Omental fat pad (tissue), 4 donors: ENCODE data around the gene FOXD1. TPM values are rescaled to one million over a fixed set of nuclear protein-coding genes. Genes with fewer than 3 reads are reported as not detected.
"Not testable (repeated sequence)": the region's sequence is repeated elsewhere in the genome, so short reads cannot be mapped to it uniquely, and the experiment has no call there.

Experiments used
- ATAC-seq: fragments of 150-250 bp; one replicate; pipeline ENCODE4 v1.9.1; 2016; ENCODE audit warnings: mild to moderate bottlenecking, moderate library complexity; ENCODE audit not compliant: low FRiP score
- DNase-seq: peaks from one replicate; pipeline ENCODE4 v3.0.0-alpha.2; 2019; ENCODE audit warnings: low spot score
- total RNA-seq, 4 donors: library from RNA; depleted of rRNA; stranded (reverse); fragments of >200 nt; gene quantifications; one replicate each; pipeline ENCODE4 v1.1.0, GENCODE V29; 2016
- TF ChIP-seq, protein P1 (sequence below), 3 donors: fragments of 450-650 bp; IDR thresholded peaks; one replicate each; pipeline ENCODE4 v1.5.1; 2016 to 2017; ENCODE audit warnings: antibody characterized with exemption in 3 of 3, mild to moderate bottlenecking in 3 of 3, moderate library complexity in 2 of 3

FOXD1 gene
- total RNA-seq, 4 donors from 2014 or later = 0.63 TPM; not detected in 3

DNA sequence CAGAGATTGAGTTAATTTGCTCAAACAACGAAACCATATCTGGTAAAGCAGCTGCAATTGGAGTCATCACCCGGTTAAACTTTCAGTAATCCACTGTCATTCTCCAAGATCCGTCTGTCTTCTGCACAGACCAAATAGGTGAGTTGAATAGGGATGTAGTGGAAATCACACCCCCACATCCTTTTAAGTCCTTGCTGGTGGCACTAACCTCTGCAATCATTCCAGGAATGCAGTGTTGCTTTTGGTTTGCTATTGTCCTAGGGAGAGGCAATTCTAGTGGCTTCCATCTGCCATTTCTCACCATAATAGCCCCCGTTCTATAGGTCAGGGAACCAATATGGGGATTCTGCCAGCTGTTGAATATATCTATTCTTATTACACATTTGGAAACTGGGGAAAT is 35.1 kb upstream of the FOXD1 start:
- no peak for DNase-seq
- TF ChIP-seq, protein P1, sequence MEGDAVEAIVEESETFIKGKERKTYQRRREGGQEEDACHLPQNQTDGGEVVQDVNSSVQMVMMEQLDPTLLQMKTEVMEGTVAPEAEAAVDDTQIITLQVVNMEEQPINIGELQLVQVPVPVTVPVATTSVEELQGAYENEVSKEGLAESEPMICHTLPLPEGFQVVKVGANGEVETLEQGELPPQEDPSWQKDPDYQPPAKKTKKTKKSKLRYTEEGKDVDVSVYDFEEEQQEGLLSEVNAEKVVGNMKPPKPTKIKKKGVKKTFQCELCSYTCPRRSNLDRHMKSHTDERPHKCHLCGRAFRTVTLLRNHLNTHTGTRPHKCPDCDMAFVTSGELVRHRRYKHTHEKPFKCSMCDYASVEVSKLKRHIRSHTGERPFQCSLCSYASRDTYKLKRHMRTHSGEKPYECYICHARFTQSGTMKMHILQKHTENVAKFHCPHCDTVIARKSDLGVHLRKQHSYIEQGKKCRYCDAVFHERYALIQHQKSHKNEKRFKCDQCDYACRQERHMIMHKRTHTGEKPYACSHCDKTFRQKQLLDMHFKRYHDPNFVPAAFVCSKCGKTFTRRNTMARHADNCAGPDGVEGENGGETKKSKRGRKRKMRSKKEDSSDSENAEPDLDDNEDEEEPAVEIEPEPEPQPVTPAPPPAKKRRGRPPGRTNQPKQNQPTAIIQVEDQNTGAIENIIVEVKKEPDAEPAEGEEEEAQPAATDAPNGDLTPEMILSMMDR (IDR thresholded peaks at IDR 0.05) = no peak
- no peak for ATAC-seq

DNA sequence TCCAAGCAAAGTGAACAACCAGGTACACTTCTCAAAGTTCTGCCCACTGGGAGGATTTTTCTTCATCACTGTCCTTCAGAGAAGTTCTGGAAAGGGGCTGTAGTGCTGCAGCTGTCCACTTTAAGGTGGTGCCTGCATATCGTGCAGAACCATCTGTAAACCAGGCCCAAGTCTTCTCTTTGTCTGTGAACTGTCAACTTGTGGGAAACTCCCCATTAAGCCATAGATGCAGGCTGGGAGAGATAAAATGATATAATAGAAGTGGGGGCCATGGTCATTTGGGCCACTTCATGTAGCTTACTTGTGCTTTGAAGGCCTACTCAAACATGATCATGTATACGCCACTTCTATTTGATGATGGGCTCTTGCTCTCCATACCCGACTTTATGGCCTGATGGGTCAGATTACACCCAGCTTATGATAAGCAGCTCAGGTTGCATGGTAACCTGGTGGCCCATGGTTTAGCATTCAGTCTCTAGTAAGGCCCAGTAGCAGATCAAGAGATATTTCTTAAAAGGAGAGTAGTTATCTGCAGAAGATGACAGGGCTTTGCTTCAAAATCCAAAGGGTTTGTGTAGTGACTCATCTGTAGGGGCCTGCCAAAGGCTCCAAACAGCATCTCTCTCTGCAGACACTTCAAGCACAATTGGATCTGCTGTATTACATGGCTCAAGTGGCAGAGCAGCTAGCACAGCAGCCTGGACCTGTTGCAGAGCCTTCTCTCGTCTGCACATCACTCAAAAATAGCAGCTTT is 34.0 kb upstream of the FOXD1 start:
- TF ChIP-seq, protein P1 (IDR thresholded peaks at IDR 0.05) = no peak
- DNase-seq = no peak

DNA sequence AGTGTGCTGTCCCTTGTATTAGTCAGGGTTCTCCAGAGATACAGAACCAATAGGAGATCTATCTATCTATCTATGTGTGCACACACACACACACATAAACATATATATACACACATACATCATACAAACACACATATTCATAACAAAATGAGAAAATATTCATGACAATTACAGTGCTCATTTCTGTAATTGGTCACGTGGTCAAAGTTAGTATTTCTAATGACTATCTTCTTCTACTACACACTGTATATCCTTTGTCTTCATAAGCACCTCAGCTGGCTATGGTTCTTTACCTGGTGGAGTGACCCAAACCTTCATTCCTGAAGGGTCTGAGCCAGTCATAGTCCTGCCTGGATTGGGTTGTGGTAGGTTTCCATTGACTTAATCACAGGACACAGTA is 31.9 kb upstream of the FOXD1 start:
- ATAC-seq = no peak
- DNase-seq = no peak
- TF ChIP-seq, protein P1 (IDR thresholded peaks at IDR 0.05) = no peak

More for the DNA sequence above, 34.0 kb upstream of the FOXD1 start:
- no peak for ATAC-seq

DNA sequence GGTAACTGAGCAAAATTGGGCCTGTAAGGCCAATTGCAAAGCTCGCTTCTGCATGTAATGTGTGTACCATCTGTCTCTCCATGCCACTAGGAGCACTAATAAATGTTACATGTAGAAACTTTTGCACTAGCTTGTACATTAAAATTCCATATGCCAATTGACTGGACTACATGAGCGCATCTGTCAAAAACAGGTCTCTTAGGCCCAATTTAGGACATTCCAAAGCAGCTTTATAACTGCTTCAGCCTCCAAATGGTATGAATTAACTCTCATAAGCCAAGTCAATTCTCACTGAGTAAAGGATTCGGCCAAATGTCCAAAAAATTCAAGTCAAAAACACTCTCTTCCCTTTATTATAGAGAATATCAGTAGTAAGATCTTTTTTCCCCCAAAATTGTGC is 23.5 kb upstream of the FOXD1 start:
- no peak for ATAC-seq
- no peak for DNase-seq
- TF ChIP-seq, protein P1 (IDR thresholded peaks at IDR 0.05) = no peak

DNA sequence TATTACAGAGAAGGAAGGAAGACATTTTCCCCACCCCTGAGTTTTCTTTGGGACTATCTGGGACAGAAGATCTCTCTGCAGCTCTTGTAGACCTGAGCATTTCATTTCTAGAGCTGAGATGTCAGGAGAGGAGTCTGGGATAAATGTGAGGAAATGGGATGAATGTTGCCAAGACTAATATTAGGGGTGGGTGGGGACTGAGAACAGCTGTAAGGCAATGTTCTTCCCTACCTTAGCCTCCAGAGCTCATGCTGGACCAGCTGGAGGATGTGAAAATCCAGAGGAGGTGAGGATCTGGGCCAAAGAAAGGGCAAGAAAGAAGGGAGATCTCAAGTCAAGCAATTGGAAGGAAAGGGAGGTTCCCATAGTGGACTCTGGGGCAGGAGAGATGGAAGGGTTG is 23.1 kb upstream of the FOXD1 start:
- DNase-seq = no peak
- TF ChIP-seq, protein P1 (IDR thresholded peaks at IDR 0.05) = no peak
- ATAC-seq = no peak

DNA sequence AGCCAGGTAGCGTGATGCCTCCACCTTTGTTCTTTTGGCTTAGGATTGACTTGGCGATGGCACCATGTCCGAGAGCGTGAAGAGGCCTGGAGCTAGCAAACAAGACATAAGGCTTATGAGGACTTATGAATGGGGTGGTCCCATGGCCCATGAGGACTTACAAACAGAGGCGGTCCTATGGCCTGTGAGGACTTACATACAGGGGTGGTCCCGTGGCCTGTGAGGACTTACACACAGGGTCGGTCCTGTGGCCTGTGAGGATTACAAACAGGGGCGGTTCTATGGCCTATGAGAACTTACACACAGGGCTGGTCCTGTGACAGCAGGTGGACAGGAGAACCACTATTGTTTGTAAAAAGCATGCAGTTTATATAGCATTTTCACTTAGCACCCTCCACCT is 21.3 kb upstream of the FOXD1 start:
- DNase-seq (no peak), ATAC-seq (no peak)
- TF ChIP-seq, protein P1 (IDR thresholded peaks at IDR 0.05) = no peak

DNA sequence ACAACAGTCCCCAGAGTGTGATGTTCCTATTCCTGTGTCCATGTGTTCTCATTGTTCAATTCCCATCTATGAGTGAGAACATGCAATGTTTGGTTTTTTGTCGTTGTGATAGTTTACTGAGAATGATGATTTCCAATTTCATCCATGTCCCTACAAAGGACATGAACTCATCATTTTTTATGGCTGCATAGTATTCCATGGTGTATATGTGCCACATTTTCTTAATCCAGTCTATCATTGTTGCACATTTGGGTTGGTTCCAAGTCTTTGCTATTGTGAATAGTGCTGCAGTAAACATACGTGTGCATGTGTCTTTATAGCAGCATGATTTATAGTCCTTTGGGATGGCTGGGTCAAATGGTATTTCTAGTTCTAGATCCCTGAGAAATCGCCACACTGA is 20.1 kb upstream of the FOXD1 start:
- not testable (repeated sequence) for DNase-seq, ATAC-seq
